ENCODE data around the gene SF3B6.

DNA sequence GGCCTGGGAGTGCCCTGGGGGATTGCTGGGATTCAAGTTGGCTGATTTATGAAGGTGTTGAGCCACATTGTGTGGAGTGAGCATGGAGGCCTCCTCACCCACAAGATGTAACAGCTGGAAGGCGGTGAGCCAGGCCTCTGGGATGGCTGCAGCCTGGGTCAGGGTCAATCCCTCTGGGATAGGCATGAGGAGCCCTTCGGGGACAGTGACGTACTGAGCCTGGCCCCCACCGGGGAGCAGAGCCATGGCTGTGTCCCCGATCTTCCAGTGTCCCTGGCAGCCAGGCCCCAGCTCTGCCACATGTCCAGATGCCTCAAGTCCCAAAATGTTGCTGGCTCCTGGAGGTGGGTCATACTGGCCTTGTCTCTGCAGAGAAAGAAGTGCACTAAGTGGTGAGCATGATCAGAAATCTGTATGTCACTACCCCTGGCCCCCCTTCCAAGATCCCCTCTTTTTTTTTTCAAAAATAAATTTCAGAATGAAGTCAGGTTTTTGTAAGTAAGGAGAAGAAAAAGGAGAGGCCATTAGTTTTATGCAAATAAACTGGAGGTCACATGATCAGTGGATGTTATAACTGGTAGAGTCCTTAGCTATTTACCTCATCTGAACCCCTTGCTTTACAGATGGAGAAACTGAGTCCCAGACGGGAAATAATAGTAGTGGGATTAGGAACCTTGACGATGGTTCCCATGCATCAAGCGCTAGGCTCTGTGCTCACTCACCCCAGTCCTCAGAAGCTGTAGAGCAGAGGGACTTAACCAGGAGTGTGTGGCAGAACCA, 6.9 kb upstream of the SF3B6 start:
- no peak for TF ChIP-seq POLR2A (IDR thresholded peaks at IDR 0.05)
- TF ChIP-seq CTCF (IDR thresholded peaks at IDR 0.05), result no peak
- no peak for TF ChIP-seq EP300 (IDR thresholded peaks at IDR 0.05)

Measured in ovary (tissue), 3 donors.